ES-I3 (cell line): ENCODE data around the gene OR5AL1.
"Not testable (repeated sequence)": the region's sequence is repeated elsewhere in the genome, so short reads cannot be mapped to it uniquely, and the experiment has no call there.

ENCODE experiments used
- H3K36me3 ChIP-seq: 2 replicates; pipeline ENCODE4 v1.6.1; 2013; ENCODE audit warnings: mild to moderate bottlenecking, low read length, control low read depth, moderate library complexity; ENCODE audit not compliant: insufficient read depth
- H3K4me1 ChIP-seq: 2 replicates; pipeline ENCODE4 v1.6.1; 2013; ENCODE audit warnings: mild to moderate bottlenecking, control low read depth, low read length; ENCODE audit not compliant: insufficient read depth
- H3K9ac ChIP-seq: 2 replicates; pipeline ENCODE4 v1.6.1; 2013; ENCODE audit warnings: low read depth, mild to moderate bottlenecking, low read length, moderate library complexity
- H3K9me3 ChIP-seq: 2 replicates; pipeline ENCODE4 v1.6.1; 2013; ENCODE audit warnings: mild to moderate bottlenecking, low read length, moderate library complexity; ENCODE audit not compliant: control insufficient read depth, insufficient read depth

OR5AL1 gene

GRCh38 chr11:56412396-56412795 is at the start of gene OR5AL1:
Gene OR5AL1, plus strand, starts transcription at chr11:56412696.
- no peaks in the 10 kb centered on the region for H3K36me3 ChIP-seq
- no peak within 1 kb of the TSS for H3K9ac ChIP-seq
- H3K9me3 ChIP-seq: no peaks in the 10 kb centered on the region
- no peaks in the 10 kb centered on the region for H3K4me1 ChIP-seq

- no peaks in the 10 kb centered on the region for H3K36me3 ChIP-seq
- H3K9me3 ChIP-seq: no peaks in the 10 kb centered on the region
- no peak within 1 kb of the TSS for H3K9ac ChIP-seq
- H3K4me1 ChIP-seq: no peaks in the 10 kb centered on the region
Observed at GRCh38 chr11:56375324-56375723, 37.2 kb upstream of the OR5AL1 start, which contains the start of gene OR8U1. Gene OR8U1, plus strand, starts transcription at chr11:56375624. Its CDS starts 0 bp downstream, at chr11:56375624.

- Histone ChIP-seq H3K36me3 (no peaks in the 10 kb centered on the region), H3K9ac (no peak overlapping the region), H3K4me1 (no peaks in the 10 kb centered on the region), H3K9me3 (no peaks in the 10 kb centered on the region)
Observed at GRCh38 chr11:56380120-56380519, 32.4 kb upstream of the OR5AL1 start.

GRCh38 chr11:56394381-56394780 is 18.1 kb upstream of the OR5AL1 start:
- H3K9ac ChIP-seq: no peak overlapping the region
- H3K36me3 ChIP-seq: no peaks in the 10 kb centered on the region
- H3K9me3 ChIP-seq: no peaks in the 10 kb centered on the region
- H3K4me1 ChIP-seq: no peaks in the 10 kb centered on the region

GRCh38 chr11:56396047-56396446 is 16.4 kb upstream of the OR5AL1 start:
- Histone ChIP-seq H3K4me1 (no peaks in the 10 kb centered on the region), H3K36me3 (no peaks in the 10 kb centered on the region), H3K9ac (no peak overlapping the region), H3K9me3 (no peaks in the 10 kb centered on the region)

- not testable (repeated sequence) for H3K4me1 ChIP-seq, H3K36me3 ChIP-seq, H3K9me3 ChIP-seq, H3K9ac ChIP-seq
Observed at GRCh38 chr11:56401858-56402461, 10.5 kb upstream of the OR5AL1 start.

GRCh38 chr11:56404393-56404792 is 8.1 kb upstream of the OR5AL1 start:
- H3K4me1 ChIP-seq: no peaks in the 10 kb centered on the region
- no peak overlapping the region for H3K9ac ChIP-seq
- H3K9me3 ChIP-seq: no peaks in the 10 kb centered on the region
- no peaks in the 10 kb centered on the region for H3K36me3 ChIP-seq

- Histone ChIP-seq H3K9ac (no peak overlapping the region), H3K36me3 (no peaks in the 10 kb centered on the region), H3K4me1 (no peaks in the 10 kb centered on the region), H3K9me3 (no peaks in the 10 kb centered on the region)
Observed at GRCh38 chr11:56410801-56411200, 1.7 kb upstream of the OR5AL1 start.

GRCh38 chr11:56453521-56453920 is 41.0 kb downstream of the OR5AL1 start:
- H3K4me1 ChIP-seq: no peaks in the 10 kb centered on the region

GRCh38 chr11:56457076-56457475 is 44.6 kb downstream of the OR5AL1 start:
- Histone ChIP-seq H3K9ac (no peak overlapping the region), H3K4me1 (no peaks in the 10 kb centered on the region), H3K36me3 (no peaks in the 10 kb centered on the region), H3K9me3 (no peaks in the 10 kb centered on the region)

More at GRCh38 chr11:56453521-56453920, 41.0 kb downstream of the OR5AL1 start:
- Histone ChIP-seq H3K36me3 (no peaks in the 10 kb centered on the region), H3K9me3 (no peaks in the 10 kb centered on the region), H3K9ac (no peak overlapping the region)
